GM19035 (cell line): Measurements from ENCODE around the gene GLYATL3.
A peak's percentile ranks its signal among the peaks of the same experiment; 100 is the strongest.

Experiments
- ATAC-seq: cut with Tn5 transposase; IDR thresholded peaks from one replicate; pipeline ENCODE4 v1.9.1; 2021; ENCODE audit not compliant: unreplicated experiment

Gene GLYATL3

DNA sequence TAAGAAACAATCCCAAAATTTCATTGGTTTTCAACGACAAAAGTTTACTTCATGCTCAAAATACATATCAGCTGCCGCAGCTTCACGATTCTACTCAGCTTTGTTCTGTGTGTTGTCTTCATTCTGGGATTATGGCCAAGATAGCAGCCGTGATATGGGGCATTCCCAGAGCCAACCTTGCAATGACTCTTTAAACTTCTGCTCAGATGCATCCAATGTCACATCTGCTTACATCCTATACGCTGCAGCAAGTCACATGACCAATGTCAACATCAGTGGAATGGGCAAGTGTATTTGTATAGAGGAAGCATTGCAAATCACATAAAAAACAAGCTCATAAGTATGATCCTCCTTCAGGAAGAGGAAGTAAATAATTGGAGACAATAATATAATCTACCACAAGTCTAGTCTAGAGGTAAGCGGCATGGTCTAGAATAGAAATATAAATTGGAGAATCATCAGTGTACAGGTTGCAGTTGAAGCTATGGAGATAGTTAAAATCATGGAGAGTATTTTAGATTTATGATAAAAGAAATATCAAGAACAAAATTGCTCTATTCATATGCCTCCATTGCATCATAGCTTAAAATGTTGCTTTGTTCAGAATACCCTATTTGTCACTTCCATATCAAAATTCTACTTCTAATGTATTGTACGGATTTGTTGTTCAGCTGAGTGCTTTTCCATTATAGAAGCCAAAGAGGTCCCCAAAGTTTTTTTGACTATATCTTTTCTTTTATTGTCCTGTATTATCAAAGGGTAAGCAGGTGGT, 43.5 kb downstream of the GLYATL3 start:
- no peak for ATAC-seq

DNA sequence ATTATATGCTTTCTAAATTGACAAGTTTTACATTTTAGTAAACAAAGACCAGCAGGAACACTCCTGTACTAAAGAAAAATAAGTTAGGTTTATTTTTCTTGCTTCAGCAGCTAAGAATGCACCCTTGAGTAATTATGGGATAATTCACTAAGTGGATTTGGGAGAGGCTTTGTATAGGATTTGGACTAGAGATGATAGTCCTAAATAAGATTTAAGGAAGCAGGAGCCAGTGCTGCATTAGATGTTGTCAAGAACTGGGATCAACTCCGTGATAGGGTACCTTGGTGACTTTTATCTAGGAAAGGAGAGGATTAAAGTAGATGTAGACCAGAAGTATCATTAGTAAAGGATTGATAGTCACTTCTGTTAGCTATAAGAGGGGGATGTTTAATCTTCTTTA, 46.6 kb downstream of the GLYATL3 start:
- ATAC-seq = no peak

DNA sequence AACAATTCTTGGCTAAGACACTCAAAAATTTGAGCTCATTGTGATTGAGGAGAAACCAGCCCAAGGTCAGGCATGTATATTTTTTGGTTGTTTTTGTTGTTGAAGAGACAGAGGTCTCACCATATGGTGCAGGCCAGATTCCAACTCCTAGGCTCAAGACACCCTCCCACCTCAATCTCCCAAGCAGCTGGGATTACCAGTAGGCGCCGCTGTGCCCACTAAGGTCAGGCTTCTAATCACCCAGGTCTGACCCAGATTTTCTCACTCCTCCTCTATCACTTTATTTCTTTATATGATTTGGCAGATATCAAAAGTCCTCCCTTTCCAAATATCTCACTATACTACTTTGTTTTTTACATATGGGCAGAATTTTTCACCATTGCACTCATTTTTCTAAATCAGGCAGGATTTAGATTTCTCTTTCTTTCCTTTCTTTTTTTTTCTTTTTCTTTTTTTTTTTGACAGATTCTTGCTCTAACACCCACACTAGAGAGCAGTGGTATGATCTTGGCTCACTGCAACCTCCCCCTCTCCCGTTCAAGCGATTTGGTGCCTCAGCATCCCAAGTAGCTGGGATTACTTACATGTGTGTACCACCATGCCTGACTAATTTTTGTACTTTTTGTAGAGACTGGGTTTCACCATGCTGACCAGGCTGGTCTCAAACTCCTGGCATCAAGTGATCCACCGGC, 49.0 kb downstream of the GLYATL3 start:
- ATAC-seq = no peak

DNA sequence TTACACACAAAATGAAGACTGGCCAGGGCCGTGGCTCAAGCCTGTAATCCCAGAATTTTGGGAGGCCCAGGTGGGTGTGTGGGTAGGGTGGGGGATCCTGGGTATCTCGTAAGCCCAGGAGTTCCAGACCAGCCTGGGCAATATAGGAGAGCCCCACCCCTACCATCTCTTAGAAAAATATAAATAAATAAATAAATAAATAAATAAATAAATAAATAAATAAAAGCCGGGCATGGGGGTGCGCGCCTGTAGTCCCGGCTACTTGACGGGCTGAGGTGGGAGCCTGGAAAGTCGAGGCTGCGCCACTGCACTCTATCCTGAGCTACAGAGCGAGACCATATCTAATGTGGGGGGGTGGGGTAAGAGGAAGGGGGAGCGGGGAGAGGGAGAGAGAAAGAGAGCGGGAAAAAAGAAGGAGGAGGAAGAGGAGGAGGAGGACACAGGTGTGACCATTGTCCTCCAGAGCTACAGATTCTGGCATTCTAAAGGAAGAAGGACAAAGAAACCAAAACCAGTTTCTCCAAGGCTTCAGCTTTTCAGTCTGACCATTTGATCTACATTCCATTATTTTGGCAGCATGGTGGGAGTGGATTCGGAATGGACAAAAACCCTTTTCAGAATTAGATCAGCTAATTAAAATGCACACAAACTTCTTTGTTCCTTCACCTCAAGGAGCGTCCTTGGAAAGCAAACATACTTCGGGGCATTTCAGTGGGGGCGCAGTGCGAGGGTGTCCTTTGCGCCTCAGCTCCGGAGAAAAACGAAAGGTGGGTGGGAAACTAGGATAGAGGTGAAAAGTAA, 50.2 kb downstream of the GLYATL3 start:
- ATAC-seq = no peak

DNA sequence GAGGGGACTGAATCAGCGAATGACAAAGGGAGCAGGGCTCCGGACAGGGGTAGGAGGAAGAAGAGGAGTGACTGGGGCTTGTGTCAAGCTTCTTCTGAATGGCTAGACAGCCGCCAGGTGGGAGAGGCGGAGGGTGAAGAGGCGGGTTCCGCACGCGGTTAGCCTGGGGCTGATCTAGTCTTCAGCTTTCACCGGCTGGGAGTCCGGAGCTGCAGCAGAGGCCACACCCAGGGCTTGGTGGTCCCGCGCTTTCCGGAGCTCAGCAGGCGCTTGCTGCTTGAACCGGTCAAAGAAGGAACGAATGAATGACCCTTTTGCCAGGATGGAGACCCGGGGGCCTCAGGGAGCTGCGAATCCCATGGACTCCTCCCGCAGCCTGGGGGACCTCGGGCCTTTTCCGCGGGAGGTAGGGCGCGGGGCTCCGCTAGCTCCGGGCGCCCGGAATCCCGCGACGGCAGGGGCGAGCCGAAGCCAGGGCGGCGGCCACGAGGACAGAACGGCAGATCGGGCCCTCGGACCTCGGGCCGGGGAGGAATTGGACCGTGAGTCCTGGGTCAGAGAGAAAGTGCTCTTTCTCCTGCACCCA, 50.9 kb downstream of the GLYATL3 start, which contains the start of gene C6orf141:
TSS of gene C6orf141 (plus strand) at position 177 of the 586 bp plus-strand sequence. CDS start at position 302, 125 bp downstream.
- ATAC-seq = peak; percentile 74

DNA sequence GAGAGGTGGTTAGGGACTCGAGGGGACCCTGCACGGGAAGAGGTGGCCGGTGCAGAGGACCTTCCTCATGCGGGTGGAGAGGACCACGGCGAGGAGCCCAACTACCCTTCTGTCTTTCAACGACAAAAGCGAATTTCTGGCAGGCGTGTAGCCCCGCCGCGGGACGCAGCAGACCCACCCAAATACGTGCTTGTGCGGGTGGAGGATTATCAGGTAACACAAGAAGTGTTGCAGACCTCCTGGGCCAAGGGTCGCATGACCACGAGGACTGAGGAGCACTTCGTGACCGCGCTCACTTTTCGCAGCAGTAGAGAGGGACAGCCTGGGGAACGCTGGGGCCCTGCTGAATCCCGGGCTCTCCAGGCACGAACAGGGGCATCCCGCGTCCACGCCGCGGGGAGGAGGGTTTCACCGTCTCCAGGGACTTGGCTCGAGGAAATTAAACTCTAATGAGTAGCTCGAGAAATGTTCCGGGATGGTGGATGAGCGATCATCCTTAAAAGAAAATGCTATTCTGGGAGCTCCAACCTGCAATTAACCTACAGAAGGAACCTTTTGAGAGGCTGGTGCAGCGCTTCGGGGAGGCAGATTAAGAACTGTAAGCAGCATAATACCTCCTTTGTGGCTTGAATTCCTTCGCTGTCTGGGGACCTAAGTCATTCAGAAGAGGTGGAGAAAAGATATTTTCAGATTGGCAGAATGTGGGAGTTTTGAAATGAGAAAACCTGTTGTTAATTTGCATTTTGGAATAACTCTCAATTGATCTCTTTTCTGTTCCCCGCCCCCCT, 51.5 kb downstream of the GLYATL3 start:
- ATAC-seq = peak; percentile 41

DNA sequence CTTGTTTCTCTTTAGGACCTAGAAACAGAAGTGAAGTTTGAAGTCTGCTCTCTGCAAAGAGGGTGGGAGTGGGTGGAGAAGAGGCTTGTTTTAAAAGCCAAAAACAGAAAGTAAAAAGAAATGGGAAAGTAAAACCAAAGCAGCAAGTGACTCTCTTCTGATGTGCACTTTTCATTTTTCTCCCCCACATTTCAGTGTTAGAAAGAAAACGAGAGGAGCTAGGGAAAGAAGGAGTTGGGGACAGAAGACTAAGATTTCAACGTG, 52.1 kb downstream of the GLYATL3 start:
- peak; percentile 42 for ATAC-seq

DNA sequence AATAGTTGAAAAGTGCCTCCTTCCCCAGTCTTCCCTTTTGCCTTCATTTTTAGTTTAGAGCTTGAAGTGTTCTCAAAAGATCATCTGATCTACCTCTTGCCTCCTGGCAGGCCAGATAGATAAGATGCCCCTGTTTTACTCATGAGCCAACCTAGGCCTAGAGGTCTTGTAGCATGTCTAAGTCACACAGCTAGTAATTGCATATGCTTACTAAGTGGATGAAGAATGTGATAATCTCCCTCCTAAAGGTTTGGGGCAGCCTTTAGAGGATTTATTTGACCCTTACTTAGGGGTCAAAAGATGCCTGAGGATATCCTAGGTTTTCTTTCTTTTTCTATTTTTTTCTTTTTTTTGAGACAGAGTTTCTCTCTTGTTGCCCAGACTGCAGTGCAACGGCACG, 52.9 kb downstream of the GLYATL3 start:
- ATAC-seq = no peak

DNA sequence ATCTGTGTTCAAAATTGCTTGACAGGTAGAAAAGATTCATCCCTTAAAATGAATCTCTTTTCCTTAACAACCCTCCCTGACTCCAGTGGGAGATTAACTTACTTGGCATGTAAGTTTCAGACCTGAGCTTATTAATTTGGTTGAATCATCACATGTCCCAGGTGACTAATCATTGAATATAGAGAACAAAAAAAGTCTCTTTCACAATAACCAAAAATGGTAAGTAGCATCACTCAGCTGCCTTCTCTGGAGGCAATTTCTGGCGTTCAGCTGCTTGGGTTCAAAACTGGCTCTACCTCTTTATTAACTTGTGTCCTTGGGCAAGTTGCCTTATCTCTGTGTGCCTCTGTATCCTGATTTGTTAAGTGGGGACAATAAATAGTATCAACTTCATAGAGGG, 53.7 kb downstream of the GLYATL3 start:
- ATAC-seq = no peak

DNA sequence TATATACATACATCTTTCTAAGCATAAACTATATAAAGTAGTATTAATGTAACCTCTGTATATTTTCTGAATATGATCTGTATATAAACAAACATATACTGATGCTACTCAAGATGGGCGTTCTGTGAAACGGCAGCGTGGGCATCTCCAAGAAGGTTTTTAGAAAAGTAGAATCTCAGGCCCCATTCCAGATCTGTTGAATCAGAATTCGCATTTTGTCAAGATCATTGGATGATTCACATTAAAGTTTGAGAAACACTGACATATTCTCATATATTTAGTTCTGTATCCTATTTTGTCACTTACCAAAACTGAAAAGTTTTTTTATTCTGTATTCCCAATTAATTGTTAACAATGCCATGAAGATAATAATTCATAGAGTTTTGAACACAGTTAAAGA, 56.2 kb downstream of the GLYATL3 start:
- no peak for ATAC-seq

DNA sequence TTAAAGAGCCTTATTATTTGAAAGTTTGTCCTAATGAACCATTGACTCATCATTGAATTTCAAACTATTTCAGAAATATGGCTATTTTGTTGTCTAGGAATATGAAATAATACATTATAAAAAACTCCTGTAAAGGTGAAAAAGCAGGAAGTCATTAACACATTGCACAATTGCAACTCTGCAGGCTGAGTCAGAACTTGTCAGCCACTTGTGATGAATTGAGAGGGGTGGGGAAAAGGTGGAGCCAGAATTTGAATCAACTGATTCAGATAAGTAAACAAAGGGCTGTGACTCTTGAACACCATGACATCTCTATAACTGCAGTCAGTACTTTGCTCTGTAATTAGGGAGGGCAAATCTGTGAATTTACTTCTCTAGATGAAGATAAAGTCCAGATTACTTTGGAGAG, 56.7 kb downstream of the GLYATL3 start:
- ATAC-seq = no peak

DNA sequence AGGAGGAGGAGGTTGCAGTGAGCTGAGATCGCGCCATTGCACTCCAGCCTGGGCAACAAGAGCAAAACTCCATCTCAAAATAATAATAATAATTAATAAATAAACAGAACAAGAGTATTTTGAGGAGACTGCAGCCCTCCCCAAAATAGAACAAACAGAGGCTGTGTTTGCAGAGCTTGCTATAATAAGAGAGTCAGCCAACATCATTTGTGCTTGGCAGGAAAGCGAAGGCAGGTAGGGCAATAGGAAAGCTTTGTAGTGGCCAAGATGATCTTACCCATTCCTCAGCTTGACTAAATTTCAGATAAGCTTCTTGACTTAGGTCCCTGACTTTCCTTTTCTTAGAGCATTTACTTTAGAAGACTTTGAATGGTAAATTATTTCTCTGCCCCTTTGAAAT, 57.5 kb downstream of the GLYATL3 start:
- no peak for ATAC-seq

DNA sequence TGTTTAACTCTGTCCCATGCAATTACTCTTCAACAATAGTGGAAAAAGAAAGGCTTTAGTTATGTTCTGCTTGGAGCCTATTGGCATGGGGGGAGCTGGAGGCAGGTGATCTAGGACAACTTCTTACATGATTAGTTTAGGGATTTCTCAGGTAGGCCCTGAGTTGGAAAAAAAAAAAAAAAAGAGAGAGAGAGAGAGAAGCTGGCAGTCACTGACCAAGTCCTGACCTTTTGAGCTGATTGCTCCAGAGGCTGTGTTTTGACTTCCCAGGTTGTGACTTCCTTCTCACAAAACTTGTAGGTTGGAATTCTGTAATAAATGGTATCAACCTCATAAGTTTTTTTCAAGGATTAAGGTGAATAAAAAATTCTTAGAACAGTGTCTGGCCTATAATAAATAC, 58.5 kb downstream of the GLYATL3 start:
- ATAC-seq = no peak

DNA sequence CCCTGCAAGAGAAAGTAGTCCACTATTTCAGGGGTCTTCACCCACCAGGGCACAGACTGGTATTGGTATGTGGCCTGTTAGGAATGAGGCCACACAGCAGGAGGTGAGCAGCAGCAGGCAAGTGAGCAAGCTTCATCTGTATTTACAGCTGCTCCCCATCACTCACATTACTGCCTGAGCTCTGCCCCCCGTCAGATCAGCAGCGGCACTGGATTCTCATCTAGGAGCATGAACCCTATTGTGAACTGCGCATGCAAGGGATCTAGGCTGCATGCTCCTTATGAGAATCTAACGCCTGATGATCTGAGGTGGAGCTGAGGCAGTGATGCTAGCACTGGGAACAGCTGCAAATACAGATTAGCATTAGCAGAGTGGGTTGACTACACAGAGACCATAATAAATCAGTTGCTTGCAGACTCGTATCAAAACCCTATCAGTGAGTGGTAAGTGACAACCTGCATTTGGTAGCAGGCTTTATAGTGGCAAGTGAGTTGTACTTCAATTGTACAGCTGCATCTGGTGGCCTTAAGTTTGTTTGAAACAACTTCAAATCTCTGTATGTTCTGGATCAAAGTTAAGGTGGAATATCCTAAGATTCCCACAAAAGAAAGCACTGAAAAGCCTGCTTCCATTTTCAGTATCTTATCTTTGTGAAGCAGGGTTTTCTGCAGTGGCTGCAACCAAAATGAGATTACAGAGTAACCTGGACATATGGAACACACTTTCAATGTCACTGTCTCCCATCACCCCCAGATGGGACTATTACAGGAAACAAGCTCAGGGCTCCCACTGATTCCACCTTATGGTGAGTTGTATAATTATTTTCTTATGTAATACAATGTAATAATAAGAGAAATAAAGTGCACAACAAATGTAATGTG, 63.5 kb downstream of the GLYATL3 start:
- ATAC-seq = no peak

DNA sequence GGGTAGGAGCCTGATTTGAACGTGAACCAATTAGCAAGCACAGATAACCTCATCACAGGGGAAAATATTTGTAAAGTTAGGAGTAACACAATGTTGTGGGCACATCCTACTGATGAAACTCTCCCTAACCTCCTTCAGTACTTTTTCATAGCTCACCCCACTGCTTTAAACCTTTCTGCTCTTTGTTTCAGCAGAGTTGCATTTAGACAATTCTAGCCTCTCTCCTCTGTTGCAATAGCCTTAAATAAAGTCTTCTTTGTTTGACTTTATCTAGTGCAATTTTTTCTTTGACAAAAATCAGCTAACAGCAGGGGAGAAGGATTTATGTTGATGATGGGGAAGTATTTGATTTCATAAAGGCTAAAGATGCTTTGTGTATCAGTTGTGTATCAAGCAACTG, 64.8 kb downstream of the GLYATL3 start:
- ATAC-seq = no peak

DNA sequence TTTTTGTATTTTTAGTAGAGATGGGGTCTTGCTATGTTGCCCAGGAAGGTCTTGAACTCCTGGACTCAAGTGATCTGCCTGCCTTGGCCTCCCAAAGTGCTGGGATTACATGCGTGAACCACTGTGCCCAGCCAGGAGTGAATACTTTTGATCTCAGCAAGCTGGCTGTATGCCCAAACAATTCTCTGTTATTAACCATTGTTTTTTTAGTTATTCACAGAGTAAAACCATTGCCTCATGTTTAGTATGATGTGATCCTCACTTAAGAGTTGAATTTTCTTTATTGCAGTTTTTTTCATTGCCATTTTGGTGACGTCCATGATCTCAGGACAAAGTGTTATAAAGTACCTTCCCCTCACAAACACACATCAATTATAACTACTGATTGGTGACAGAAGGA, 65.5 kb downstream of the GLYATL3 start:
- no peak for ATAC-seq

DNA sequence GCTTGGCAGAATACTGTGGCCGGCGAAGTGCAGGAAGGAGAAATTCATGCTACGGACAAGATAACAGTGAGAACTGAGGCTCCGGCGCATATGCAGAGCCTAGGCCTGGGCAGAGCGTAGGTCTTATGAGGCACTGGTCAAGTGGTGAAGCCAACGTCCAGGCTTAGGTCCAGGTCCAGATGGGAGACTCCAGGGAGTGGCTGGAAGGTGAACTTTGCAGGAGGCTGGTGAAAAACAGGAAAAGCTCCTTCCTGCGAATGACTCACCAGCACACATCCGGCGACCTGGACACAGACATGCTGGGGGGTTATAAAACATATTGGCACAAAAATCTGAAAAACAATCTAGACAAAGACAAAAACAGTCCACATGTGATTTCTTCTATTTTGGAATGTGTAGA, 66.1 kb downstream of the GLYATL3 start:
- no peak for ATAC-seq

DNA sequence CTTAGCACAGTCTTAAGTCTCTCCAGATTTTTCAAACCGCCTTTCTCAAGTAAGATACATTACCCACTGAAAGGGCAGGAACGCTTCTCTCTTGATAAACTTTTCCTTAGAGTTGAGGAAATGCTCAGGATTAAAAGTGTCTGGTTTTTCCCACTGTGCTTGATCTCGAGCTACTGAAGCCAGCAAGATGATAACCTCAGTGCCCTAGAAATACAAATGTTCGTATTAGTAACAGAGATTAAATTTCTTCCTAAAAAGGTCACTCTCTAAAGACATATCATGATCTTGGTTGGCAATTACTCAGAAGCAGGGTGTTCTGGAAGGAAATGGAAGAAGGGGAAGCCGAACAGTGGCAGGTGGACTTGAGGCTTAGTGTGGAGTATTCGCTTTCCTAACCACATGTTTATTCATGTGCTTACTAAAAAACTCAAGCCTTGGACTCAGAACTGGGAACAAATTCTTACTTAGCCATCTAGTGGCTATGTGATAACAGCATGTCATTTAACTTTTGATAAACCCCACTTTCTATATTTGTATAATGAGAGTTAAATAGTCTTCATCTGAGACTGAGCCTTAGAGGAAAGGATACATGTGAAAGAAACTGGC, 70.9 kb downstream of the GLYATL3 start:
- ATAC-seq = no peak

DNA sequence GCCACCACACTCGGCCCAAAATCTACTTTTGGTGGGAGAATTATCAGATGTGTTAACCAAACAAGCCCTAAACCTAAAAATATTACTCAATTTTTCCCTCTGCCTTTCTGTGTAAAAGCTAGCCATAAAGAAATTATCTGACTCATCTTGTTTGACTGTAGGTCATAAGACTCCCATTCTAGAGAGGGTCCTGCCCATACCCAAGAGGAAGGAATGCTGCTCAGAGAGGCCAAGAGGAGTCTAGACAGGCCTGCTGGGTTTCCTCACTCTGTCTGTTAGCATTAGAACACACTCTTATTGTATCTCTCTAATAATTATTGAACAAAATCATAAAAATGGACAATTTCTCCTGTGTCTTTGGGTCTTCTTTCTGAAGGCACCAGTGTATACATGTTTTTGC, 76.9 kb downstream of the GLYATL3 start:
- no peak for ATAC-seq
